CD4-positive, alpha-beta T cell treated with Interleukin-6 at 100 ng/mL for 8 hours (primary cell): ENCODE measurements around the gene TYW1.
"Not testable (repeated sequence)": the region's sequence is repeated elsewhere in the genome, so short reads cannot be mapped to it uniquely, and the experiment has no call there.

ENCODE experiments used
- DNase-seq: peaks from one replicate; pipeline ENCODE4 v3.0.0-alpha.2; 2020; ENCODE audit warnings: mixed read lengths, low spot score

The TYW1 gene

DNA sequence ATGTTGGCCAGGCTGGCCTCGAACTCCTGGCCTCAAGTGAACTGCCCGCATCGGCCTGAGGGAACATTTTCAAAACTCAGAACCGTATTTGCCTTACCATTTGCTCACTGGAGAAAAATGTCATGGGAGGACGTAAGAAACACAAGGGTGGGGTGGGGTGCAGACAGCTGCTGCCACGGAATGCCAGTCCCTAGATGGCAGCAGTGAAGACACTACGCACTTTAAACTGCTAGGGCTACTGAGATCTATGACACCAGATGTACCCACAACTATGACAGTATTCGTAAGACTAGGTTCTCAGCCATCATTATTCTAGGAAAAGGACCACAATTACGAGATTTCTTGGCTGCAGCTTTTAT, 2.0 kb upstream of the TYW1 start:
- DNase-seq: peak; percentile 55

DNA sequence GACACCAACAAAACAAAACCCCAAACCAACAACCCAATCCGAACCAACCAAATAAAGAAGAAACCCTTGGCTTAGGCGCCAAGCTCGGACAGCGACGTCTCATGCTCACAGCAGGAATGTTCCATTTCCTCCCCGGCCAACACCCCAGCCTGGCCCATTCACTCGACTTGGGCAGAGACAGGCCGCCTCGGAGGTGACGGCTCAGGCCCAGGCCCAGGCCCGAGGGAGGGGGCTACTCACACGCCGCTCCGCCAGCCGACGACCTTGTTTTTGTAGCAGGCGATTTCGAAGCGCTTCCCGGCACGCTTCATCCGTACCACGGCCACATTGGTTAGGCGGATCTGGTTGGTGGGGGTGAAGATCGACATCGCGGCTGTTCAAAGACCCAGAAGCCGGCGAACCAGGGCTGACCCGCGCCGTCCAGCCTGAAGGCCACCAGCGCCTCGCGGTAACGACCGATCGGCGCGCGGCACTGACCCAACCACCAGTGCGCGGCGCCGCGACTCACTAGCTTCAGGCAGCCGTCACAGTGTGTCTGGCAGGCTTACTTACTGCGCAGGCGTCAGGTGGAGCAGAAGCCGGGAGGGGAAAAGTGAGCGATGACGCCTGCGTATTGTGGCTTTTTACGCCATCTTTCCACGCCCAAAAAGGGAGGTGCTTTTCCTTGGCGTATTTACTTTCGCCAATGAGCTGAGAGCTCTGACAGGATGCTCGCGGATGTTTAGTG, 1.4 kb upstream of the TYW1 start, which contains the start of gene SBDS:
TSS of gene SBDS (minus strand) at position 537 of the 727 bp plus-strand sequence. CDS start at position 368, 169 bp downstream.
- DNase-seq: peak; percentile 96

DNA sequence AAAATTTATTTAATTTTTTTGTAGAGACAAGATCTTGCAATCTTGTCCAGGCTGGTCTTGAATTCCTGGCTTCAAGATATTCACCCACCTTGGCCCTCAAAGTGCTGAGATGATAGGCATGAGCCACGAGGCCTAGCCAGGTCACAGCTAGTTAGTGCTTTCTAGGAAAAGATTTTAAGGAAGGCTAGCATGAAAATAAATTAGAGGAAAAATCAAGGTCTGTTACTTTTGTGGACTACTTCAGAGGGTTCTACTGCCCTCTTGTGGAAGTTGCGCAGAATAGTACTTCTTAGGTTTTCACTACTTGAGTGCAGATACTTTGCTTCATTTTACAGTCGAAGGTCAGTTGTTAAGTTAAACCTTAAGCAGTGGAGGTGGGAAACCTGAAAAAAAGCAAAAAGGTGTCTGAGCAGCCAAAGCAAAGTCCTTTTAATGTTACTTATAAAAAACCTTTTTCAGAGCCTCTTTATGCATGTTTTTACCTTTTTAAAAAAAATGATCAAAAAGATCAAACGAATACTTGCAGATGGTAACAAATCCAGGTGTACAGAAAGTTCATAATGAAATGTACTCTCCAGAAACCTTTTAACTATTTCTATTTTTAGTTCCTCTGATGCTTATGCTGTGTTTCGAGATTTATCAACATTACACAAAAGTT, 4.1 kb downstream of the TYW1 start:
- DNase-seq: not testable (repeated sequence)

DNA sequence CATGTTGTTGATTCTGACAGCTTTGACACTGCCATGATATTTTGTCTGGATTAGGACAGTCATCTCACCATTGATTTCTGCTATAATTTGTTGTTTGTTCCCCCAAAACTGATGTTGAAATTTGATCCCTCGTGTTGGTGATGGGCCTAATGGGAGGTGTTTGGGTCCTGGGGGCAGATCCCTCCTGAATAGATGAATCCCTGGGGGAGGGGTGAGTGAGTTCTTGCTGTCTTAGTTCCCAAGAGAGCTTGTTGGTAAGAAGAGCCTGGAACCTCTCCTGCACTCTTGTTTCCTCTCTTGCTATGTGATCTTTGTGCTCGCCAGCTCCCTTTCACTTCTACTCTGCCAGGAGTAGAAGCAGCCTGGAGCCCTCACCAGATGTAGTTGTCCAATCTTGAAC, 7.5 kb downstream of the TYW1 start:
- not testable (repeated sequence) for DNase-seq

DNA sequence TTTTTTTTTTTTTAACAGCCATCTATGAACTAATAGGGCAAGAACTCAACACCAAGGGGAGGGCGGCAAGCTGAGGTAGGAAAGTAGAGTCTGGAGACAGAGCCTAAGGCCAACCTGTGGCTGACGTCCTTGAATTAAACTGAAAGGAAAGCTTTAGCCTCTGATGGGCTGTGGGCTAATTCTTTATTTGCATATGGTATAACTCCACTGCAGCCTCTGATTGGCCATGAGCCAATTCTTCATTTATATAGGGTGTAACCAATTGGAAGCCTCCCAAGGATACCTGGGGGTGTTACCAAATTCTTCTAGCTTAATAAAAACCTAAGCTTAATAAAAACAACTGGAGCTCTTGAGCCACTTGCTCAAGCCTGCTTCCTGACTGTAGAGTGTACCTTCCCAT, 10.3 kb downstream of the TYW1 start:
- DNase-seq: no peak

DNA sequence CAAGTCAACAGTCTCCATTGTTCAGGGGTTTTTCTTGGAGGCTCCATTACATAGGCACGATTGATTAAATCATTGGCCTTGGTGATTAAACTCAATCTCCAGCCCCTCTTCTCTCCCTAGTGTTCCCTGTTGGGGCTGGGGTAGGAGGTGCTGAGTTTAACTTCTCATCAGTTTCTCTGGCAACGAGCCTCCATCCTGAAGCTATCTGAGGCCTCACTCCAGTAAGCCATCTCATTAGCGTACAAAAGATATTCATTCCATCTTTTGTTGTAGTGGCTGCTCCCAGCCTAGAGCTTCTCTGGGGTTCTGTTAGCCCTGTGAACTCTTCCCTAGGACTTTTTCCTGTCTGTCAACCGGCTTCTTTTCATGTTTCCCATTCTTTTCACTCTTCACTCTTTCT, 11.6 kb downstream of the TYW1 start:
- DNase-seq: no peak

DNA sequence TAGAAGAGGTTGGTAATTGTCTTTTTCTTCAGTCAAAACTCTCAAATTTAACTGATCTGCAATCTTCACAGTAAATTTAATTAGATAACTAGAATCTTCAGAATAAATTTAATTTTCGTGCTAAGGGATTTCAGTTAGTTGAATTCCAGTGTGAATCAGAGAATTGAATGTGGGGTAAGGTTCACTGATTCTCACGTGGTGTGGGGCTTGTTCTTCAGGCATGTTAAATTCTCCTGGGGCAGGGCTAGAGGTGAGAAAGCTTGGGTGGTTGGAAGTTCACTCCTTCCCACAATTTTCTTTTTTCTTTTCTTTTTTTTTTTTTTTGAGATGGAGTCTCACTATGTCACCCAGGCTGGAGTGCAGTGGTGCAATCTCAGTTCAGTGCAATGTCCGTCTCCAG, 13.0 kb downstream of the TYW1 start:
- not testable (repeated sequence) for DNase-seq

DNA sequence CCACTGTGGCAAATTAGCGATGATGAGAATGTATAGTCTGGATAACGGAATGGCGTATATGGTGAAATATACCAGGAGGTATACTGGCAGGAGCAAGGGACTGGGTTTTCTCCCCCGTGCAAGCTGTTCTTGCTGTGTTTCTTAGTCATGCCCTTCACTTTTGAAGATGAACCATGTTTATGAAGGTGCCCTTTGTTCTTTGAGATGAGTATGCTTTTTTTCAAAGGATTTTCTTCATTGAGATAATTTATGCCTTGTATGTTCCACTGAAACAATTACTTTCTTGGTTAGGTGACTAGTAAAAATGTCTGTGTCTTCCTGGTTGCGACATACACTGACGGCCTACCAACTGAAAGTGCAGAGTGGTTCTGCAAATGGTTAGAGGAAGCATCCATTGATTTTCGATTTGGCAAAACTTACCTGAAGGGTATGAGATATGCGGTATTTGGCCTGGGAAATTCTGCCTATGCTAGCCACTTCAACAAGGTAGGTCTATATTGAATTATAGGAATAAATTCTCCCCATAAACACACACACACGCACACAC, 17.5 kb downstream of the TYW1 start:
- DNase-seq: not testable (repeated sequence)

DNA sequence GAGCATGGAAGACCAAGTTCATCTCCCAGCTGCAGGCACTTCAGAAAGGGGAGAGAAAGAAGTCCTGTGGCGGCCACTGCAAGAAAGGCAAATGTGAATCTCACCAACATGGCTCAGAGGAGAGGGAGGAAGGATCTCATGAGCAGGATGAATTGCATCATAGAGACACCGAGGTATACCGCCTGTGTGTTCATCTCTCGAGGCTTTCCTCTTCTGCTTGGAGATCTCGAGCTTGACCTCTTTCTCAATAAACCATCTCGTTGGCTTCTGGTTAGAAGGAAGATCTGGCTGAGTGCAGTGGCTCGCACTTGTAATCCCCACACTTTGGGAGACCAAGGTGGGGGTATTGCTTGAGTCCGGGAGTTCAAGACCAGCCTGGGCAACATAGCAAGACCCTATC, 21.3 kb downstream of the TYW1 start:
- DNase-seq: not testable (repeated sequence)

DNA sequence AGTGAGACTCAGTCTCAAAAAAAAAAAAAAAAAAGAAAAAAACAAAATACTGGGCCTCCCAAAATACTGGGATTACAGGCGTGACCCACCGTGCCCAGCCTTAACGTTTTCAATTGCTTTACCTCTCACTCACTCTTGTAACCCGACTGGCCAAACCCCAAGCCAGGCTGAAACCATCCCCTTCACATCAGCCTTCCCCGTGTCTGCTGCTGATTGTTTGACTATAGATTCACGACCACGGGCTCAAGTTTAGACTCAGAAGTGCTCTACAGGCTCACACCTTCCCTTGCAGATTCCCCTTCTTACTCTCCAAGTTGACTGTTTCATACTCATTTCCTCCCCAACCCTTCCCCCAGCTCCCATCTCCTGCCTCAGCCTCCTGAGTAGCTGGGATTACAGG, 22.3 kb downstream of the TYW1 start:
- DNase-seq: no peak

DNA sequence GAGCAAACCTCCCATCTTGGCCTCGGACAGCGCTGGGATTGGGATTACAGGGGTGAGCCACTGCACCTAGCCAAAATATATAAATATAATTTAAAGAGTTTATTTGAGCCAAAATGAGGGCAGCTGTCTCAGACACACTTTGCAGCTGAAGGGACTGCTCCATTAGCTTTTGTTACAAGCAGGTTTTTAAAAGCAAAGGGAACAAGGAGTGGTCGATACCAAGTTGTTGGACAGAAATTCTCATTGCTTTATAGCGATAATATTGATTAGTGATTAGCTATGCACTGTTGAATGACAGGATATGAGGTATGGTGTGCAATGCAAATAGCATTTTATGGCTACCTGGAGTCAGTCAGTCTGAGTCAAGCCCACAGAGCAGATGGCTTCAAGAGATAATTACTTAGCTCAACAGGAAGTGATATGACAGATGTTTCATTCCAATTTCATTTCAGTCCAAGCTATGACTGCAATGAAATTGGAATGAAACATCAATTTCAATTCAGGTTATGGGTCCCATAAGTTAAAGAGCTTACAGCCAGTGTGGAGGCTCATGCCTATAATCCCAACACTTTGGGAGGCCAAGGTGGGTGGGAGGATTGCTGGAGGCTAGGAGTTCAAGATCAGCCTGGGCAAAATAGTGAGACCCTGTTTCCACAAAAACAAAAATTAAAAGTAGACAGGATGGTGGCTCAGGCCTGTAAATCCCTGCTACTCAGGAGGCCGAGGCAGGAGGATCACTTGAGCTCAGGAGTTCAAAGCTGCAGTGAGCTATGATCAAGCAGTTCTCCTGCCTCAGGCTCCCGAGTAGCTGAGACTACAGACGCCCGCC, 23.1 kb downstream of the TYW1 start:
- DNase-seq: no peak

DNA sequence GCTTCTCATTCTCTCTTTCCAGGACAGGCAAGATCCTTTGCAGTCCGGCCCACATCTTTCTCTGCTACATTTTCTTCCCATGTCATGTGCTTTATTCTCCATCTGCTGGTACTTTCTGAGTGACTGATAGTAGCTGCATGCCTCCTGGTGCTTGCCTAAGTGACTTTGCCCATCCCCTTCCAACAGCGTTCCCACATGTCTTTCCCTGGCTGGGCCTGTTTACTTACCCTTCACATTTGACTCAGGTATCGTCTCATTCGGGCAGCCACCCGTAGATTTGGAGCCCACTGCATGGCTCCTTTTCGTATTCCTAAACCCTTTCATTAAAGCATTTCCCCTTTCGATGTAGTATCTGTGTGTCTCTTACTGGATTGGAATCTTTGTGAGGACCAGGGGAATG, 24.6 kb downstream of the TYW1 start:
- no peak for DNase-seq

DNA sequence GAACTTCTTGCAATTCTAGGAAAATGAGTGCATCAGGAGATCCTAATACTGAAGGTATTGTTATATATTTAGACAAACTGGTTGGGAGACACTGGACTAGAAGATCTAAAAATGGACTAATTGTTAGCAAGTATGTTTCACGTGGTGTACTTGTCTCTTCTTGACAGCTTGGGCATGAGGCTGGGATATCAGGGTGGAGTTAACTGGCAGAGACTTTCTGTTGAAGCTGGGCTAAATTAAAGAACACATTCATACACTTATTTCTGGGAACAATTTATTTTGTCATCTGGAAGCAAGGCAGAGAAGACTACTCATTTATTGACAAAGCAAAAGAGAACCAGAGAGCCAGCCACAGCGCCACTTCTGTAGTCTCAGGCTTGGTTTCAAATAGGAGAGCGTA, 25.9 kb downstream of the TYW1 start:
- no peak for DNase-seq

DNA sequence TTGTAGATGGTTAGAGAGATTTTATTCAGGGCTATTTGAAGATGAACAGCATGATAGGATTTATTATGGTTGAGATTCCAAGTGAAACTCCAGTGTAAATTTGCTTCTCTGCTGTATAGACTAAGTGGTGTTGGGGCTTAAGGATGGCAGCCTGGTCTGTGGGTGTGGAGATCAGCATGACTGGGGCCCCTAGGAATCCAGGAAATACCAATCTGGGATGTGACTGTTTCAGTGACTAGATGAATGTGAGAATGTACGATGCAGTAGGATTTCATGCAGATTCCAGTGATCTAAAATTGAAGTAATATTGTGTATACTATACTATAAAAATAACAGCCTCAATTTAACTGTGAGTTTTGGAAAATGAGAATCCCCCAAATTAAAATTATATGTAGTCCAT, 28.8 kb downstream of the TYW1 start:
- DNase-seq: not testable (repeated sequence)

DNA sequence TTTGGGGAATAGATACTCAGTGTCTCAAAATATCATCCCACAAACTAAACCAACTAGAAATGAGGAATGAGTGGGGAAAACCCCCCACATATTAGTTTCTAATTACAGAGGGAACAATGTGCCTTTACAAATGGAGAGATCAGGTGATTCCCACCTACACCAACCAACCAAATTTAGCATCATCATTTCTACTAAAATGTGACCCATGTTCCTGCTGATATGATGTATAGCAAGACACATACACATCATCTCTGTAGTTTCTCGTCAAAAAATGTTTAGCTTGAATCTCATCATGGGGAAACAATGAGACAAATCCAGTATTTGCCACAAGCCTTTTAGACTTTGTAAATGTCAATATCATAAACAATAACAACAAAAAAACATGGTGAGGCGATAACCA, 35.1 kb downstream of the TYW1 start:
- not testable (repeated sequence) for DNase-seq

DNA sequence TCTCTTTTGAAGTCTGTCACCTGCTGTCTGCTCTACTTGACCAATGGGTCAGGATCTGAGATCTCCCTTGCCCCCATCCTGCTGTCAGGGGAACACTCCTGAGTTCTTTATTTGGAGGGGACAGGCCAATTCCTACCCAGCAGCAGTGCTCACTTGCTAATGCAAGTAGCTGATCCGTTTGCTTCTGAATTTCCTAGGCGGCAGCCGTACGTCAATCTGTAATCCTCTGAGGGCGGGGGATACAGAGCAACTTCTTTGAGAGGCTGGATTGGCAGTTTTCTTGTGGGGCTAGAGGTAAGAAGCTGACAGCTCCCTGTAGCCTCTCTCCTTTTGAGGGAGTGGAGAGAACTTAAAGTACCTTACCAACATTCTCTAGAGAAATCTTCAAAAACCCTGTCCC, 36.6 kb downstream of the TYW1 start:
- no peak for DNase-seq

DNA sequence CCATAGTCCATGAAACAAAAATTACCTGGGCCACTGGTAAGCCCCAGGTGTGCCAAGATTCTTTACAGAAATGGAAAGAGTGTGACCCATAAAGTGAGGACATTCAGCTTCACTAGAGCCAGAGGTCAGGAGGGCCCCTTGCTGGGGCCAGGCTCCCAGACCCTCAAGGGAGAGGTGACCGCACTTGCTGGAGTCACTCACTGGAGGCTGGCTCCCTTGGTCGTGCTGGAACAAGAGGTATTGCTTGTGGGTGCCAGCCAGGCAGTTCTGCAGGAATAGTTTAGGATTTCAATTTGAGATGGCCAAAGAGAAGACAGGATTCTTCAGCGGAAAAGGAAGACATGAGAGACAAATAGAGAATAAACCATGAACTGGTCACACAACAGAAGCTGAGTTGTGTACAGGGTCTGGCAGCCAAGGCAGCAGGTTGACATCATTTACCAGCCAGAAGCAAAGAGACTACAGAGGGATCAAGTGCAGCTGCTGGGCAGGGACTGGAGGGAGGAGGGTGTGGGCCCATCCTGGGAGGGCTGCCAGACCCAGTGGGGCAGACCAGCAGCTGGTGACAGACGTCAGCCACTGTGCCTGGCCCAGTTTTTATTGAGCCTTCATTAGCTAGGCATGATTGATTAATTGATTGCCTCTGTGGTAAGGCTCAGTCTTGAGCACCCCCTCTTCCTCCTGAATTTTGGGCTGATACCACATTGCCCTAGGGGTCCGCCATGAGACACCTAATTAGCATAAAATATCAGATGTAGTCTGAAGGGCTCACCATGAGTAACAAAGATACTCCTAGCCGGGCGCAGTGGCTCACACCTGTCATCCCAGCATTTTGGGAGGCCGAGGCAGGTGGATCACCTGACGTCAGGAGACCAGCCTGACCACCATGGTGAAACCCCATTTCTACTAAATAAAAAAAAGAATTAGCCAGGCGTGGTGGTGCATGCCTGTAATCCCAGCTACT, 40.1 kb downstream of the TYW1 start:
- not testable (repeated sequence) for DNase-seq

DNA sequence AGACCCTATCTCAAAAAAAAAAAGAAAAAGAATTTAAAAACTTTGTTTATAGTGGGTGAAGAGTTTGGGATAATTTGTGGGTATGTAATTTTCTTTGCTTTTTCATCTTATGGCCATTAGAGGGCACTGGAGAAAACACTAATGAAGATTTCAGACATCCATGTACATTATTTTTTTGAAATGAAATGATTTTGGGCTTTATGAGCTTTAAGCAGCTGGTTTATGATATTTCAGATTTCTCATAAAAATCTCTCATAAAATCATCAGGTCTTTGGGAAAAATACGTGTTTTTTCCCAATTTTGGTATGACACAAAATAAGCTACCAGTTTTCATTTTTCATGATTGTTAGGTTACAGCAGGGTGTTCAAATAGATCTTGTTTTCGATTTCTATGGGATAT, 44.2 kb downstream of the TYW1 start:
- DNase-seq: not testable (repeated sequence)

DNA sequence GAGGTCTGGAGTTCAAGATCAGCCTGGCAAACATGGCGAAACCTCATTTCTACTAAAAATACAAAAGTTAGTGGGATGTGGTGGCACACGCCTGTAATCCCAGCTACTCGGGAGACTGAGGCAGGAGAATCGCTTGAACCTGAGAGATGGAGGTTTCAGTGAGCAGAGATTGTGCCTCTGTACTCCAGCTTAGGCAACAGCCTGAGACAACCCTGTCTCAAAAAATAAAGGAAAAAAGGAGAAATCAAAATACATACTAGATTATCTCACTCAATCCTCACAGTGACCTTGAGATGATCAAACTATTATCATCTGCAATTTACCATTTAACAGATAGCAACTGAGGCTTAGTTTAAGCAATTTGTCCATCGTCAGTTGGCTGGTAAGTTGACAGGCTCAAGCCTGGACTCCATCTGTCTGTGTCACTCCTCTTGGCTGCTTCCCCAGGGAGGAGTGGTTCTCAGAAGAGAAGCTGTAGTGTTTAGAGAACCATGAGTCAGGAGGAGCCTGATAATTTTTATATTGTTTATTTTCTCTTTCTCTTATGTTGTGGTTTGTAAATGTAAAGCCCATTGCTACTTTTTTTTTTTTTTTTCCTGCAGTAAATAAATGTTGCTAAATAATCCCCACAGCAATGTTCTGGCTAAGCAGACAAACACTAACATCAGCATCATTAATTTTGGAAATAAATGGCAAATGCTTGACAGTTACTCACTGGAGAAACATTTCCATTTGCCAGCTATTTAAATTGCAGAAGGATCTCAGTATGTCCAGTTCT, 46.3 kb downstream of the TYW1 start:
- not testable (repeated sequence) for DNase-seq

DNA sequence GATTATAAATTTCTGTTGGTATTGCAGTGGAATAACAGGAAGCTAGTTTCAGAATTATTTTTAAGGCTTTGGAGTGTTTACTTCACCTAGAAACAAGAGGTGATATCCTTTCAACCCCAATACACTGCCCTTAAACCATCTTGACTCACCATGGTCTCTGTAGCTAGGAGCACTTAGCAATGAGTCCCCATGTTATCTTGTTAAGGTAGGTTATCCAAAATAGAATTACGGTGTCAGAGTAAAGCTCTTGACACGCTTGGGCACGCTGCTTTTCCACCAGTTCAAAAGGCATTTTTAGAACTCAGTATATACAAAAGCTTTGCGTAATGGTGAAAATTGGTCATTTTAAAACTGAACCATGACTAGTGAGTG, 46.9 kb downstream of the TYW1 start:
- not testable (repeated sequence) for DNase-seq
